Ramos (cell line): ENCODE measurements around the gene CGNL1.

ENCODE experiments used
- in situ Hi-C: fragments of 300-500 bp; cut with MboI; formaldehyde crosslinking; loops from one replicate; pipeline ENCODE4 v1.14.3; 2022; ENCODE audit warnings: low sequenced_read_pairs; ENCODE audit not compliant: unreplicated experiment

The CGNL1 gene

DNA sequence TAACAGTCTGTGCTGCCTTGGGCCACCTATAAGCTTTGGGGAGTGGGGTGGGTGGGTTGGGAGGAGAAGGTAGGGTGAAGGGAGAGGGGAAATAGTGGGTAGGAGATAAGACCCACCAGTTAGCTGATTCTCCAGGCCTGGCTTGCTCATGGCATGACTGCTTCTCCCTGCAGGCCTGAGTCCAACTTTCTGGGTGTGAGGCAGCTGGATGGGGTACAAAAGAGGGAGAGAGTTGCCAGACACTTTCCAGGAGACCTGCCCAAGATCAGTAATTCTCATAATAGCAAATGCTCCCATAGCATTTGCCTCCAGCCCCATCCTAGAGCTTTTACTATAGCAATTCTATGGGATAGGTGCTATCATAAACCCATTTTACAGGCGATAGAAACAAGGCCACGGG, 7.7 kb downstream of the CGNL1 start:
- in situ Hi-C loops: no loop called here

DNA sequence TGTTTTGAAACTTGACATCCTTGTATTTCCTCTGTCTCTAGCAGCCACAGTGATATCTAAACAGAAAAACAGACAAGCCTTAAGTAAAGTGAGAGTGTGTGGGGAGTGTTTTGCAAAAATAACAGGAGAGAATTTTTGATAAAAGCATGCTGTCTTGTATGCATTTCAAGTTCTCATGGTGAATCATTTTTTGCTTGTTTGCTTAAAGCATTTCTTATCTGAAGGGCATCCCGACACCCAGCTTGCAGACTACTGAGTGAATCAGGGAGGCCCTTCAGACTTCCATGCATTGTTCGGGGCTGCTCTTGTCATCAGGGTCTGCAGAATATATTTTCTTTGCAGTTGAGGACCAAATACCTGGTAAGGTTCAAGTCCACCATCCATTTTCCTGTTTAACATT, 8.5 kb downstream of the CGNL1 start:
- in situ Hi-C loops: no loop called here

DNA sequence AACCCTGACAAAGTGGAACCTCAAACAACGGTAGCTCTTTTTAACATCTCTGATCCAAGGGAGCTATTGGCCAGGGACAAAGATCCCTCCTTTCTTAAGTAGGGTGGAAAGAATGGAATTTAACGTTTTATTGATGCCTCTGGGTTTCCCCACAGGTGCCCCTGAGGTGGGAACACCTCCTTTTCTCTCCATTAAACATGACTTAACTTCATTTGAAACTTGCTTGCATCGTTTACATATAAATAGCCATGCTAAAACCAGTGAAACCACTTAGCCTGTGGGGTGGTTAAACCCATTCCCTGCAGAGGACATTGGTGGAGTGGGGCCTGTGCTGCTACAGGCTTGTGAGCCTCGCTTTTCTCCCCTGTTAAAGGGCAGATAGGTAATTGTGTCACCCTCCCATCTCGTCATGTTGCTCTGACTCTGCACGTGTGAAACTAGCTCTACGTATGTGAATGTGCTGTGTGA, 9.7 kb downstream of the CGNL1 start:
- in situ Hi-C loops: no loop called here

DNA sequence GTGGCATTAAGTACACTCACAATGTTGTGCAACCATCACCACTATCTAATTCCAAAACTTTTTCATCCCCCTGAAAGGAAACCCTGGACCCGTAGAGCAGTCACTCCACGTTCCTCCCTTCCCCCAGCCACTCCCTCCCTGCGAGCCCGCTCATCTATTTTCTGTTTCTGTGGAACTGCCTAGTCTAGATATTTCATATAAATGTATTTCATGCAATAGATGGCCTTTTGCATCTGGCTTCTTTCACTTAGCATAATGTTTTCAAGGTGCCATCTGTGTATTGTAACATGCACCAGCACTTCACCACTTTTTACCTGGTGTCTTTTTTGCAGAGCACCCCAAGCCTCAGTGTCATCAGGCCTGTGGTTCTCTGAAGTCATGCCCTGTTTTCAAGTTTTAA, 10.7 kb downstream of the CGNL1 start:
- in situ Hi-C loops: no loop called here

DNA sequence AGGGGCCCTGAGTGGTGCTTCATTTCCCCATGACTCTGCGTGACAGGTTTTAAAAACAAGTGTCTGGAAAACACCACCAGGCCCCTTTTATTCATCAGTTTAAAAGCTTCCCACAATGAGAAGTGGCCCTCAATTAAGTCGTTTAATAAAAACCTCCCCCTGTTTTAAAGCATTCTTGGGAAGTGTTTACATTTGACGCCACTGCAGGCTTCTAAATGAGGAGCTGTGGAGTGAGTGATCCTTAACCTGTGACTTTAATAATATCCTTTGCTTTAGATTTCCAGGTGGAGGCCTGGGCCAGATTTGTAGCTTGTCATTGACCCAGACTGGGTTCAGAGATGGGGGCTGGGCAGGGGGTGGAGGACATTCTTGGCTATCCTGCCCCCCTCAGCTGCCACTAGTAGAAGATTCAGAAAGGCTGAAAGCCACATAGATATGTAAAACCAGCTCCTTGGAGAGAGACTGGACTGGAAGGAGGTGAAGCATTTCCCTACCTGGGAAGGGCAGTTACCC, 11.3 kb downstream of the CGNL1 start:
- in situ Hi-C loops: no loop called here

DNA sequence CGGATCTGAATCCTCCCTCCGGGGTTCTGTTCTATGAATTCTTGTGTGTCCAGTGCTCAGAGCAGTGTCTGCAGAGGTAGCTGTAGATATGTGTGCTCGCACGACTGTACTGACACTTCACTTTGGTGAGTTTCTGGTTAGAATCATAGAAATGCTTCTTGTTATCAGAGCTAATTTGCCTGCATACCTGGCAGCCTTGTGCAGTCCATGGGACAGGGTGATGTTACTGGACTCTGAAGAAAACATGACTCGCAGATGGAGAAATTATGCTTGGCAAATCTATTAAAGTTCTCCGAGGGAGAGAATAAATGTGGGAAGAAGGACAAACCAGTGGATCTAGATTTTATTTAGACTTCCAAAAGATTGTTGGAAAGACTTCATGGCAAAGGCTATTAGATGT, 12.2 kb downstream of the CGNL1 start:
- in situ Hi-C loops: no loop called here

DNA sequence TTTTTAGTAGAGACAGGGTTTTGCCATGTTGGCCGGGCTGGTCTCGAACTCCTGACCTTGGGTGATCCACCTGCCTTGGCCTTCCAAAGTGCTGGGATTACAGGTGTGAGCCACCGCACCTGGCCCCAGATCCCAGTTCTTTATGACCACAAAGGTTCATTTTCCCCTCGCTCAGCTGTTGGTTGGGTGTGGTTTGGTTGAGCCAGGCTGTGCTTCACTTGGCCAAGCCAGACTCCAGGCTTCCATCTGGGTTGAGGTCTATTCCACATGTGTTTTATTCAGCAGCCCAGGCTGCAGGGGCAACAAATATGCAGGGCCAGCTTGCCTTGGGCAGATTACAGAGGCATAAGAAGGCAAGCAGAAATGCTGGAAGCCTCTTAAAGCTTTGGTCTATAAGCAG, 13.7 kb downstream of the CGNL1 start:
- in situ Hi-C loops: loop anchor here (10.0 kb wide), 1 partner anchor 55 kb away; no protein-coding TSS in a partner anchor

DNA sequence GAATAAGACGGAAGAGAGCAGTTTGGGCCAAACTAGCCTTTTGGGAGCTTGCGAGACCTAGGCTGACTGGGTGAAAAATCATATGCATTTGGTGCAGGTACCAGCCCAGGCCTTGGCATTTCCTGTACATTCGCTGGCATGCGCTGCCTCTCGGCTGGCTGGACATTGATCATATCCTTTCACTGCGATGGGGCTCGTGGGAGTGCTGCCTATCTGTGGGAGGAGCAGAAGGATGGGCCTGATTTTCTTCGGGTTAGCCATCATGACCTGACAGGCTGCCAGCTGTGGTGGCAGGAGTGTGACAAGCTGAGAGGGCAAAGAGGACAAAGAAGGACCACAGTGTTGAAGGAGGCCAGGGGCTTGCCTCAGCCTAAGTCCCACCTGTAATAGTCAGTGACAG, 14.3 kb downstream of the CGNL1 start:
- in situ Hi-C loops: loop anchor here (10.0 kb wide), 1 partner anchor 56 kb away; no protein-coding TSS in a partner anchor

DNA sequence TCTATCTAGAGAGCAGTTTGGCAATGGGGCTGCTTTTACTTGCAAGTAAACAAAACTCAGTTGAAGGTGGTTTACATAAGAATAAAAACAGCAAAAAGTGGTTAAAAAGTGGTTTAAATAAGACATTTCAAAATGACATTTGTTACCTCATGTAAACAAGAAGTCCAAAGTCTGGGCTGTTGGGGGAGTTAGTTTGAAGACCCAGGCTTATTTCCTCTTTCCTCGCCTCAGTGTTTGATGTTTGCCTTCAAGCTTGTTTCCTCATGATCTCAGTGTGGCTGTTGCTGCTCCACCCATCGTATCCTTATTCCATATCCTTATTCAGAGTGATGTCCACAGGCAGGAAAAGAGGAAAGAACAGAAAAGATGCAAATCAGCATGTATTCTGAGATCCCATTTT, 15.2 kb downstream of the CGNL1 start:
- in situ Hi-C loops: loop anchor here (10.0 kb wide), 1 partner anchor 57 kb away; no protein-coding TSS in a partner anchor

DNA sequence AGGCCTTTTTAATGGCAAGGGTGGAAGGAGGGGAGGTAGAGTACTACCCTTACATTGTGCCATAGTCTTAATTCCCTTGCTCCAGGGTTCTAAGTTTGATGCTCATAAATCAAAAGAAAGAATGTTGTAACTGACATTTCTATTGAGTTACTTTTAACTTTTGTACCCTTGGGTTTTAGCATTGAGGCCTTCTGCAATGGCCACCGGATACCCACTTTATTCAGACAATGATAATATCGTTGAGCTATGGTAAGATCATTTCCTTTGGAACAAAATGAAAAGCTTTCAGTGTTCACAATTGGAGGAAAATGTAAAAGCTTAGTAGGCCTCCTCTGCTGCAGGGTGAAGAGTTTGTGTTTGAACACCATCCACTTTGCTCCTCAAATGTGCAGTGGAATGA, 16.8 kb downstream of the CGNL1 start:
- in situ Hi-C loops: loop anchor here (10.0 kb wide), 1 partner anchor 58 kb away; no protein-coding TSS in a partner anchor

DNA sequence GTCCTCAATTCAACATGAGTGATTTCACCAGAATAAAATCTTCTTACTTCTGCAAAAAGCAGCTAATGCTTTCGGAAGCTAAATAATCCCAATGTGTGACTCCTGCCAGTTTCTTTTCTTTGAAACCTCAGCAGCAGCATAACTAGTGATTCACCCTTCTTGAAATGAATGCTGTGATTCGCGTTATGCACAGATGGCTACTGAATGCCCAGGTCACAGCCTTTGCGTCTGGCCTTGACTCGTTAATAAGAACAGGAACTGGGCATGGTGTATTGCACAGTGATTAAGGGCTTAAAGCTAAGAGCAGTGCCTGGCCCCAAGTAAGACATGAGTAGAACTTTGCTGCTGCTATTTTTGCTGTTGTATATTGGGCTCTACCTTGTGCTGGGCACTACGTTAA, 19.0 kb downstream of the CGNL1 start:
- in situ Hi-C loops: loop anchor here (10.0 kb wide), 1 partner anchor 60 kb away; no protein-coding TSS in a partner anchor

DNA sequence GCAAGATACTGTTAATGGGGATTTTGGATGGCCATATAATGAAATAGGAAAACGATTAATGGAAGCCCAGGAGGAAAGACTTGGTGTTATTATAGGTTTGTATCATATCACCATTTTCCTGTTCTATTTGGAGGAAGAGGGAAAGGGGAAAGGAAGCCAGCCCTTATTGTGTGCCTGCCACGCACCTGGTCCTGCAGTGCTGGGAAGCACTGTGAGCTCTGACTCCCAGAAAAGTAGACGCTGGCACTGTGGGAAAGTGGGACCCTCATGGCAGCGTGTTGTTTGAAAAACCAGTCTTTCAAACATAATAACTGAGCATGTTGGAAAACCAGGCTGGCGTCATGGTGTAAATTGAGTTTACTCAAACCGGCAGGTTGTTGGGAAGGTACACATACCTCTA, 22.0 kb downstream of the CGNL1 start:
- in situ Hi-C loops: loop anchor here (10.0 kb wide), 1 partner anchor 64 kb away; no protein-coding TSS in a partner anchor

DNA sequence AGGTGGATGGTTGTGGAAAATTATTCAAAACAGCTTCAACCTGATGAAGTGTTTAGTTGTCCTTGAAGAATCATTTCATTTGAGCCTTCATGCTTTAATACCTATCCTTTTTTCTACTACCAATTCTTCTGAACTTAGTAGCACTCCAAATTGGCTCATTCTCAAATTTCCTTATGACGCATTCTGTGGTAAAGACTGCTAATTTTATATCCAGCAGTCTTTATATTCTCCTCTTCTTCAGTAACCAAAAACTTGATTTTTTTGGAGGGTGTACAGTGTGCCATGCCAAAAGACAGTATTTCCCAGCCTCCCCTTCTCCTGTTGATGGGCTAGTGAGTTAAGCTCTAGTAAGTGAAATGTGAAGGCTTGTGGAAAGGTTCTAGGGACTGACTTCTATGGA, 25.2 kb downstream of the CGNL1 start:
- in situ Hi-C loops: no loop called here

DNA sequence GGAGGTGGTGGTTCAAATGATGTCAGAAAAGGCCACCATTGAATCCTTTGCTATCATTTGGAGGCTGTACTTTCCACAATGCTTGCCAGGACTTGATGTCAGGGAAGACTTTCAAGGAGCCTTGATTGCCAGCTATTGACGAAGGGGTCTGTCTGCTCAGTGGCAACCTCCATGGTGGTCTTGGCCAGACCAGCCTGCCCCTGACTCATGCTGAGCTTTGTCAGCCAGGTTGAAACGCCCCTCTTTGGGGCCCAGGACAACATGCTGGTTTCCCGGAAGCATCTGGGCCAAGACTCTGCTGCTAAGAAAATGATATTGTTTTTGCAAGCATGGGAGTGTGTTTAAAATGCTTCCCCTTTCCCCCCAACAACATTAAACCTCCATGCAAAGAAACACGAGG, 26.7 kb downstream of the CGNL1 start:
- in situ Hi-C loops: no loop called here

DNA sequence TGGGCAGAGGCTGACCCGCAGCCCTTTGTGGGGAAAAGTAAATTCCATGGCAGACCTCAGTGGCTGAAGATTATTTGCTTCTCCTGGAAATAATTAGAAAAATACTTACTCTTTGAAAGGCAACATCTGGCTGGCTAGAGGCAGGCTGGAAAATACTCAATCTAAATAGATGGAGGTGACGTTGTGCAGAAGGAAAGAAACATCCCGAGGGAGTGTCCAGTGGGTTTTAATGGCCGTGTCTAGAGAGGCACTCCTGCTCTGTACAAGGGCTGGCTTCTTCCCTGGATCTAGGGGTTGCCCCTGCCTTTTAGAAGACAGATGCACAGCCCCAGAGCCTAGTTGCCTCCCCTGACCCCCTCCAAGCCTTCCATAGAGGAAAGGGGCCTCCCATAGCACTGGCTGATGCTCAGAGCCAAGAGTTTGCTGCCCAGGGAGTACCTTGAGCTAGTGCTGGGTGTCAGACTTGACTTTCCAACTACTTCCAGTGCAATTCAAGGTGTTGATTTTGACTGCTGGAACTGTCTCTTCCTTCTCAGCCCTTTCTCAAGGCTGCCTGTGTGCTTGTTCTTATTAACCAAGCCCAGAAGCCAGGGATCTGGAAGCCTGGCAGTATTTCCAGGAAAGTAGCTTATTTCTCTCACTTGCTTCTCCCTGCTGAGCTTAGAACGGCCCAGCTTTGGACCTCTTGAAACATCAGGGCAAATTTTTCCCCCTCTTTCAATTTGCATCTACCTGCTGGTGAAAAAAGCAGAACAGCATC, 27.4 kb downstream of the CGNL1 start:
- in situ Hi-C loops: no loop called here

DNA sequence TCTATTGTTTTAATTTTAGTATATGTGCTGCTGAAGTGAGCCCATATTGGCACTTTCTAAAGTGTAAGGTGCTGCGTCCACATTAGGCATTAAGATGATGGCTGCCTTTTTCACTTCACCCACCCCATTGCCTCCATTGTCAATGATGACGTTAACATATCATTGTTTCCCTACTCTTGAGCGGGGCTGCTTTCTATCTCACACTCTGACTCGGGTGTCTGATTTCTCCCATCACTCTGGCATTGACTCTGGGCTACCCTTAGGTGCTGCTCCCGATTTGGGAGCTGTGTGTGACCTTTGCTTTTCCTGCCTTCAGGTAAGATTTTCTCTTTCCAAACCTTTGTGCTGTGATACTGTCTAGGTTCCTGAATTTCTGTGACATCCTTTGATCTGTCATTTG, 28.8 kb downstream of the CGNL1 start:
- in situ Hi-C loops: no loop called here

DNA sequence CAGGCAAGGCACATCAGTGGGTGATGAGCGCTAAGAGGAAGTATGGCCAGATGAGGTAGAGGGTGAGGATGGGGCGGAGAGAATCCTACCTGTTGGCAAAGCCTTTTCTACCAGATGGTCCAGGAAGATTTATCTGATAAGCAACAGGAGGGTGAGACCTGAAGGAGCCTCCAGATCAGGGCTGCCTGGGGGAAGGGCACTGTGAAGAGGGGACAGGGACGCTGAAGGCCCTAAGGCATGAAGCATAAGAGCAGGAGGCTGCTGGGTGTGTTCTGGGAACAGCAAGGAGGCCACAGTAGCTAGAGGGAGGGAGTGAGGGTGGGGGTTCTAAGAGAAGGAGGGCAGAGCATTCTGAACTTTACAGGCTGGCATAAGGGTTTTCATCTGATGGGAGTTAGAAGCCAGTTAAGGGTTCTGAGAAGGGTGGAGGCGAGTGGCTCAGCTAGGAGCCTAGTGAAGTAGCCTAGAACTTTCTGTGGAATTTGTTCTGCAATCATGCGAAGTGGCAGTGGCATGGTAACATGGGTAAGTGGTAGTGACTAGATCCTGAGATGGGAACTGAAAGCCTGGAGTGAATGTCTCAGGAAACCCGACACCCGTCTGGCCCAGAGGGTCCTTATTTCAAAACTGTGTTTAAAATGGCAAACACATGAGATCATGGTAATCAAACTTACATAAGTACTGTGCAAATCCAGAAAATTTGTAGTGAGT, 29.9 kb downstream of the CGNL1 start:
- in situ Hi-C loops: no loop called here

DNA sequence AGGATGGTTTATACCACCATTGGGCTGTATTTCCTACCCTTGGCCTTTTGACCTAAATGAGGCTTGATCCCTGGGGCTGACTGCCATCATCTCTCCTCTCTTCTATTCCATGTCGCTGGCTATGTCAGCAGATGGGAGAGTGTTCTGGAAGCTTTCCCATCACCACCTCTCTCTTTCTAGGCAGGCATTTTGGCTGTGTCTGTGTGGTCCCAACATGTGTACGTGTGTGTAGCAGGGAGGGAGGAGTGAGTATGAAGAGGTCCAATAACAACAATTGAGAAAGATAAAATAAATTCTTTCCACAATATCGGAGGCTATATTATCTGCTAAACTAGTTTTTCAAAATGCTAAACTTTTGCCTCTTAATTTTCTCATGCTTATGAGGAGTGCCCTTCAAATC, 34.1 kb downstream of the CGNL1 start:
- in situ Hi-C loops: no loop called here

DNA sequence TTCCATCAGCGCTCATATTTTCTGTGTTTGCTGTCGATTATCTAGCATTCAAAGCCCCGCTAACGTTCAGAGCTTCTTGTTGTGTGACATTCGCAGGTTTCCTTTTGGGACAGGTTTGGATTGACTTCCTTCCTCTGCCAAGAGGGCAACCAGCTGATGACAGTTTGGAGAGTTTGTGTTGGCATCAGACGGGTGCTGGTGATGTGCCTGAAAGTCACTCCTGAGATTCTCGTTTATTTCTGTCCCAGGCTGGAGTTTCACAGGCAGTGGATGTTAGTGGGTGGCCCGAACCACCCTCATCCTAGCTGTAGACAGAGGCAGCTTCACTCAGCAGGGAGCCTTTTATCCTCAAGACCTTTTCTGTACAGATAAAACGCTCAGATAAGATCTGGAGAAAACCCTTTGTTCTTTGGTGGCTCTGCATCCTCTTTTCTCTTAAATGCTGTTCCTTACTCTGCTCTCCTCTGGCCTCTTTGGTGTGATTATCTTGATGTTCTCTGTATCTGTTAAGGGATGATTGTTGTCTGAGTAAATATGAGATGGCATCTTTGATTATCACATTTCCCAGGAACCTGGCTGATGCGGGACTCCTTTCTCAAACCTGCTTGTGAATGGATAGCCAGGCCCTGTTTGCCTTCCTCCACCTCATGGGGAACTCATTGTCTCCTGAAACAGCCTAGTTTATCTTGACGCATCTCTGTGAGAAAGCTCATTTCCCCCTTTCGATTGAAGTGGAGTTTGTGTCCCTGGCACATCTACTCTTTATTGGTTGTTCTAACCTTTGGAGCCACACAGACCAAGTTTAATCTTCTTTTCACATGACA, 35.9 kb downstream of the CGNL1 start:
- in situ Hi-C loops: no loop called here

DNA sequence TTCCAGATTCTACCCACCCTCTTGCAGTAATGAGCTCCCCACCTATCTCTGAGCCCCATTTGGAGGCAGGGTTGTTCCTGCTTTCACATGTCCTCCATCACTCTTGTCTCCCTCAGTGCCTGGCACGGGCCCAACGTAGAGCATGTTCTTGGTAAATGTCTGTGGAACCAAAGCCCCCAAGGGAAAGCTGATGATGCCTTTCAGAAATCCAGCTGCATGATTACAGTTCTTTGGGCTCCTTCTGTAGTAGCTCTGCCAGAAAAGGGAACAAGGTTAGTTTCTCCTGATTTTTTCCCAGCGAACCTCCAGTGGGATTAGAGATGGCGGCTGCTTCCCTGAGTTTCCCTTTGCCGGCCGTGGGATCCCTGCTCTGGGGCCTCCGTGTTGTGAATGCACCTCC, 39.3 kb downstream of the CGNL1 start:
- in situ Hi-C loops: no loop called here
